C4-2B (cell line): ENCODE results near the gene HOXA7.
A peak's percentile ranks its signal among the peaks of the same experiment; 100 is the strongest.

Experiments
- H3K27ac ChIP-seq: fragments of 450-650 bp; 2 replicates; pipeline ENCODE4 v1.5.1; 2017
- CTCF ChIP-seq: fragments of 450-650 bp; conservative IDR thresholded peaks from 2 replicates; pipeline ENCODE4 v1.5.1; 2017; ENCODE audit warnings: mild to moderate bottlenecking
- ZFX ChIP-seq: fragments of 450-650 bp; IDR thresholded peaks from 2 replicates; pipeline ENCODE4 v1.6.1; 2017

HOXA7 gene

GRCh38 chr7:27202018-27202861 lies 45.8 kb upstream of the HOXA7 start:
- H3K27ac ChIP-seq, result no peak overlapping the region
- TF ChIP-seq CTCF, result no peak
- no peak for TF ChIP-seq ZFX

GRCh38 chr7:27201580-27202017 lies 45.1 kb upstream of the HOXA7 start:
- TF ChIP-seq CTCF (no peak), ZFX (no peak)
- no peak overlapping the region for H3K27ac ChIP-seq

- TF ChIP-seq CTCF, result no peak
- no peak for TF ChIP-seq ZFX
- H3K27ac ChIP-seq, result no peak overlapping the region
These were observed 44.5 kb upstream of the HOXA7 start for GRCh38 chr7:27200761-27201579.

GRCh38 chr7:27199849-27200760 lies 43.6 kb upstream of the HOXA7 start, which contains the start of gene HOXA13:
Gene HOXA13, minus strand, starts transcription at chr7:27200091. Its CDS starts 14 bp downstream, at chr7:27200077.
- peak within 1 kb of the TSS; percentile 29; the same call in 1 of the 2 replicates for H3K27ac ChIP-seq
- TF ChIP-seq ZFX, result no peak
- no peak for TF ChIP-seq CTCF

- H3K27ac ChIP-seq, result peak overlapping the region; percentile 29; the same call in 1 of the 2 replicates
- TF ChIP-seq CTCF, result no peak
- no peak for TF ChIP-seq ZFX
These were observed 42.7 kb upstream of the HOXA7 start for GRCh38 chr7:27198871-27199801.
